HG03103 (cell line): Measurements from ENCODE around the gene CRYBG3.

Experiments
- ATAC-seq: cut with Tn5 transposase; IDR thresholded peaks from one replicate; pipeline ENCODE4 v1.9.1; 2021; ENCODE audit warnings: low read depth; ENCODE audit not compliant: unreplicated experiment

The CRYBG3 gene

DNA sequence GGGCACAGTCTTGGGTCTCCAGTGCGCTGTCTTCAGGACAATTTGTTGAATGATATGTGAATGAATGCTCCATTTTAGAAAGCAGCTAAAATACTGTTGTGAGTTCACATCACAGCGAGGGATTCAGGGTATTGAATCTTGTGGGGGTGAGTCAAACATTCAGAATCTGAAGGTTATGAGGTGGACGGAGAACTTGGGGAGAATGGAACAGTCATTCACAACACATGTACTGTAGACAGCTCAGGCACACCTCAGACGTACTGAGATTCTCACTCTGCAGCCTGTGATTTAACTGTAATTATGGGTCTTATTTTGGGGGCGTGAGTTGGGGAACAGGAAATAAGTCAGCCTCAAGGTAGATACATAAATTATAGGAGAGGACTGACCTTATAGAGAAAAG lies 13.9 kb downstream of the CRYBG3 start:
- ATAC-seq: no peak

- no peak for ATAC-seq
Observed at GRCh38 chr3:97838393-97838792, 16.6 kb downstream of the CRYBG3 start.

GRCh38 chr3:97839944-97840343 lies 18.1 kb downstream of the CRYBG3 start:
- ATAC-seq: no peak

DNA sequence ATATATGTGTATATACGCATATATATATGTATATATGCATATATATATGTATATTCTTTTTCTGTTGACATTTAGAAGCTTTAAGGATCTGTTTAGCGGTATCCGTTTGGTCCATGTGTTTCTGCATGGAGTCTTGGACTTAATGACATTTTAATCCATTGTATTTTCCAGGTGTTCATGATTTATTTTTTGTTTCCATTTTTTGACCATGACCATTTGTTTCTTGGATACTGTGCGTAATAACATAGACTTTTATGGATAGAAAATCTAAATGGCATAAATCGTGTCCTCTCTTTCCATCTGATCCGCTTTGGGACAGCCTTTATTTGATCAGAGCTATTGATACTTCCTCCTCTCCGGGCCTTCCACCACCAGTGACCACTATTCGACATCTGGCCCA lies 19.5 kb downstream of the CRYBG3 start:
- ATAC-seq: no peak

GRCh38 chr3:97841956-97842355 lies 20.1 kb downstream of the CRYBG3 start:
- no peak for ATAC-seq

GRCh38 chr3:97848779-97849178 lies 27.0 kb downstream of the CRYBG3 start:
- ATAC-seq: no peak

- ATAC-seq: no peak
Observed at GRCh38 chr3:97857401-97857800, 35.6 kb downstream of the CRYBG3 start.

- ATAC-seq: no peak
Observed at GRCh38 chr3:97860364-97860763, 38.6 kb downstream of the CRYBG3 start.

GRCh38 chr3:97862582-97862981 lies 40.8 kb downstream of the CRYBG3 start:
- ATAC-seq: no peak

GRCh38 chr3:97863031-97863430 lies 41.2 kb downstream of the CRYBG3 start:
- ATAC-seq: no peak

DNA sequence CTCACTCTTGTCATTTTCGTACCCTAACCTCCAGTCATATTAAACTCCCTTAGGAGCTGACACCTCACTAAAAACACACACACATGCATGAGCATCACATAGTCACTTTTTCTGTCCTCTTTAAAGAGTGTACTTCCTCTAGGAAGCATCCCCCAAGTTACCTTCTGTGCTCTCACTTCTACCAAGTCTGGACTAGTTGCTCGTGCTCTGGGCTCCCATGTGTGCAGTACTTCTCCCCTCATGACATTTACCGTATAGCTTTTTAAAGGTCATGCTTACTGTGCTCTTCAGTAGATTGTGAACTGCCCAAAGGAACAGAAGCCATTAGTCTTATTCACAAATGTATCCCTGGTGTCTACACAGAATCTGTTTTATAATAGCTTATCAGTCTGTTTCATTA lies 42.0 kb downstream of the CRYBG3 start:
- no peak for ATAC-seq

DNA sequence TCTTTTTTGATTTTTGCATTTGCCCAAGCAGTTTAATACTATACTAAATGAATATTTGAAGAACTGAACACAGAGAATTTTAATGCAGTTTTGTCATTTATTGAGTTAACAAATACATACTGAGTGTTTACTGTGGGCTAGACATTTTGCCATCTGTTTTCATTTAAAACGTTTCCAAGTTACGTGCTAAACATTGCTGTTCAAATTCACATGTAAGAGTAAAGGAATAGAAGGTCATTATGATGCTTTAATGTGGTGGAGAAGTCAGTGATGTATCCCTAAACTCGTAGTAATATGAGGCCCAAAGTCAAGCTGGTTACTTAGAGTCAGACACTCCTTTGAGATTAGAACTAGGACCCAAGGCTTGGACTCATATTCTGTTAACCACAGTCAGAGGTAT lies 49.4 kb downstream of the CRYBG3 start:
- ATAC-seq: no peak

GRCh38 chr3:97871801-97872524 lies 50.2 kb downstream of the CRYBG3 start:
- ATAC-seq: no peak

- ATAC-seq: no peak
Observed at GRCh38 chr3:97872525-97873042, 50.8 kb downstream of the CRYBG3 start.

GRCh38 chr3:97880267-97880666 lies 58.5 kb downstream of the CRYBG3 start:
- no peak for ATAC-seq

DNA sequence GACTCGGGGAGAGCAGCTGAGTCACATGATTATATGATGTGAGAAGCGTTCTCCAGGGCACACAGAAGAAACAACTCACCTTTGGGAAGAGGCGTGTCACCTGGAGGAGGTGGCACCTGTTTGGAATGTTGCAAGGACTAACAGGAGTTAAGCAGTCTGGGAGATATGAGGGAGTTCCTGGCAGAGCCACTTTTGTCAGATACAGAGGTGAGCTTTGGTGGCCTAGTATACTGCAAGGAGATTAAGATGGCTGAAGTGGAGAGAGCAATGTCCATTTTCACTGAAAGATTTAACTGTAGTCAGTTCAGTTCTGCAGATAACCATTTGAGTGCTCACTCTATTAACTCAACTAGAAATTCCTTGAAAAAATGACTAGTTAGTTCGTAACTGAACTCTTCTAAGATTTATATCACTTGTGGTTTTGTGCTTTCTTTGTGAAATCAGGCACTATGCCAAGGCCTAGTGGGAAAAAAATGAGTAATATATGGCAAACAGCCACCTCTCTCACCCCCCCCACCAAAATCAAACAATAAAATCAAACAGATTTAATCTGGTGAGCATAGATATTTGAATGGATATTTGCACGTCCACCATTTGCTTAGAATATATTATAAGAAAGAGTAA lies 61.3 kb downstream of the CRYBG3 start:
- no peak for ATAC-seq

DNA sequence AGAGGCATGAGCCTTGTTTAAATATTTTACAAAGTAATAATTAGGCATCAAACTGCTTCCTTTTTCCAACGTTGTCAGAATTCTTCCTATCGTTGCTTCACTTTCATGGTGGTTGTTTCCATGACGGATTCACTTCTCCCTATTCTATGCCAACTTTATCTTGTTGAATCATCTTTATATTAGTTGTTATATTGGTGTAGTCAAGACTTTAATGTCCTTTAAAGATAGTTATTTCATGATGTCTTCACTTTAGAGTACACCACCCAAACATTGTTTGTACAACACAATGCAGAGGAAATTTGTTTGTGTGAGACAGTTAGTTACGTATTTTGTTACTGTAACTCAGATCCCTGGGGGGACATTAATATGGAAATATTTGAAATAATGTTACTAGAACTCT lies 61.9 kb downstream of the CRYBG3 start:
- no peak for ATAC-seq

- no peak for ATAC-seq
Observed at GRCh38 chr3:97884586-97885123, 62.8 kb downstream of the CRYBG3 start.

DNA sequence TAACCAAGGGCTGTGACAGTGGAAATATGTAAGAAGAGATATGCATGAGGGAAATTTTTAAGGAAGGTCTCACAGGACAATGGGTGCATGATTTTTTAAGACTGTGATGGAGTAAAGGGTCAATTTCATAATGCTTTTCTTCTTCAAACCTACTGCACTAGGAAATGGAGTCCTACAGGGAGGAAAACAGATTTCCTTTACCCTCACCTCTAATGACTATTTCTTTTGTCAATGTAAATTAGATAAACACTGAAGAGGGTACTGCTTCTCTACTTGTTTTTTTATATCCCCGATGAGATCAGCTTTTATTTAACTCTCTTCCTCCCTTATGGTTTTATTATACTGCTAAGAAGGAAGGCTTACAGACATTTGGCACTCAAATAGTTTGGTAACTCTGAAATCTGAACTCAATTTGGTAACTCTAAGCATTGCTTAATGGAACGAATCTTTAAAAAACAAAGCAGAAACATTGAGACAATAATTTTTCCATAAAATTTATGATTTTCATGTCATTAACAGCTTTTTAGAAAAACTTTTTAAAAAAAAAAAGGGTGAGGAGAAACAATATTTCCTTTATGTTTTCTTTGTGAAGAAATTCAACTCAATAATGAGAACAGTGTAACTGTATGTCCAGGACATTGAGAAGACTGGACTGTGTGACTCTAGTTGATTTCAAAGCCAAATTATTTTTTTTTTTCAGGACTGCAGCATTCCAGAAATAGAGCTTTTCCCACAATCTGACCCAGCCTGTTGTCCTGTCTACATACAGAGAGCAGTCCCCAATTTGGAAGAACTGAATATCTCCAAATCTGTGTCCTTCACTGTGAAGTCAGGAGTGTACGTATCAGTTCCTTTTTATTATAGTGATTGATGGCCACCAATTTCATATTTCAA lies 64.4 kb downstream of the CRYBG3 start:
- no peak for ATAC-seq

DNA sequence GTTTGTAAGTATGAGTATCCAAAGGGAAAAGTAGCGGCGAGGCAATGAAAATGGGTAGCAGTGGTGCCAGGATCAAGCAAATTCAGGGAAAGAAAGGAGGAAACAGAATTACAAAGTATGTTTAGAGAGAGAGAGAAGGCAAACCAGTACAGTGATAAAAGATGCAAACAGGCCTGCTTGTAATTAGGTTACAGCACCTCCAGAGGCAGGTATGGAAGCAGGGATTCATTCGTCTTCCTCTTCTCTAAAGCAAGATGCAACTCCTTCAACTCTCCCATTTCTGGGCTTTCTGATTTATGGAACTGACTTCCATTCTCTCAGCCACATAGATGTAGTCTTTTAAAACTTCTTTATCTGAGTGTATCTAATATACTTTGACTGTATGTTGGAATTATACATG lies 68.0 kb downstream of the CRYBG3 start:
- ATAC-seq: no peak

DNA sequence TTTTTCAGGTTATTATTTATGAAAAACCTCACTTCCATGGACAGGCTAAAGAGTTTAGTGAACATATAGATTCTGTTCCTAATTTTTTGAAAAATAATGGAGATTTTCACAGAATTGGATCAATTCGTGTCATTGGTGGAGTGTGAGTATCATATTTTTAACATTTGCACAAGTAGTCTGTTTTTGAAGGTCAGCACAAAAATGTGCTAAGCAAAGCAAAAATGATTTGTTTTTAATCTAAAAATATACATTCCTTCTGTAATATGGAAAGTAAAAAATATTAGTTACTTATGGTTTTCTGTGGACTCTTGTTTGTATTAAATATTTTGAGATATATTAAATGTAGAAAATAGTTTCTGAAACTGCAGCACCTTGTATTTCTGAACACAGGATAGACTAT lies 71.0 kb downstream of the CRYBG3 start:
- no peak for ATAC-seq
